SK-N-SH (cell line): Measurements from ENCODE around the gene PRDM5. TPM values are rescaled to one million over a fixed set of nuclear protein-coding genes. Genes with fewer than 3 reads are reported as not detected.

Experiments
- CTCF ChIA-PET: fragments of 300-600, 350-600 bp; formaldehyde crosslinking; extraction: SDS; loops from one replicate; lab custom pipeline; 2021; lab: Yijun Ruan, JAX
- POLR2A ChIA-PET: fragments of 350-600 bp; sonication (Branson Sonifier 250); formaldehyde crosslinking; extraction: SDS; loops from one replicate; lab custom pipeline; 2020; ENCODE audit warnings: antibody characterized with exemption, inconsistent platforms; lab: Yijun Ruan, JAX
- DNase-seq: peaks from one replicate; pipeline ENCODE4 v3.0.0; 2012
- H2AFZ ChIP-seq: fragments of 200-600 bp; sonication (generic); 2 replicates; pipeline ENCODE4 v1.8.1; 2016; ENCODE audit warnings: antibody characterized with exemption, mild to moderate bottlenecking, low read depth
- H3F3A ChIP-seq: fragments of 200-600 bp; sonication (generic); replicated peaks from 2 replicates; pipeline ENCODE3; 2016; ENCODE audit warnings: antibody characterized with exemption, mild to moderate bottlenecking; ENCODE audit not compliant: insufficient read depth
- H3K27ac ChIP-seq, 2 experiments: fragments of 200-500 bp in 1 of 2; fragments of 200-600 bp in 1 of 2; sonication (Bioruptor generic) in 1 of 2; sonication (generic), shearing (Covaris generic) in 1 of 2; 2 replicates each; pipeline versions ENCODE4 v1.5.1 to v1.6.1; 2014 to 2016; ENCODE audit warnings: low read depth in 2 of 2, inconsistent platforms in 1 of 2, low read length in 1 of 2, mild to moderate bottlenecking in 1 of 2, mixed read lengths in 1 of 2
- H3K27me3 ChIP-seq: fragments of 200-600 bp; sonication (generic), shearing (Covaris generic); 2 replicates; pipeline ENCODE4 v1.6.1; 2016; ENCODE audit warnings: mixed run types; ENCODE audit not compliant: insufficient read depth
- H3K36me3 ChIP-seq, 2 experiments: fragments of 200-500 bp in 1 of 2; fragments of 200-600 bp in 1 of 2; sonication (Bioruptor generic) in 1 of 2; sonication (generic) in 1 of 2; replicated peaks in 1 of 2; 2 replicates each; pipeline versions ENCODE3 to v1.5.1; 2014 to 2016; ENCODE audit warnings: low read length in 1 of 2, mild to moderate bottlenecking in 1 of 2; ENCODE audit not compliant: insufficient read depth in 2 of 2, control insufficient read depth in 1 of 2
- H3K4me1 ChIP-seq, 2 experiments: fragments of 200-500 bp in 1 of 2; fragments of 200-600 bp in 1 of 2; sonication (Bioruptor generic) in 1 of 2; sonication (generic), shearing (Covaris generic) in 1 of 2; 2 replicates each; pipeline versions ENCODE4 v1.5.1 to v1.6.1; 2014 to 2016; ENCODE audit warnings: low read depth in 1 of 2, low read length in 1 of 2, mixed run types in 1 of 2; ENCODE audit not compliant: insufficient read depth in 2 of 2, control insufficient read depth in 1 of 2
- H3K4me2 ChIP-seq: fragments of 200-600 bp; sonication (generic), shearing (Covaris generic); 2 replicates; pipeline ENCODE4 v1.6.1; 2017; ENCODE audit warnings: mixed run types
- H3K4me3 ChIP-seq, 2 experiments: fragments of 200-500 bp in 1 of 2; fragments of 200-600 bp in 1 of 2; sonication (Bioruptor generic) in 1 of 2; sonication (generic), shearing (Covaris generic) in 1 of 2; 2 replicates each; pipeline versions ENCODE4 v1.5.1 to v1.8.1; 2014 to 2016; ENCODE audit warnings: low read depth in 2 of 2, inconsistent platforms in 1 of 2, low read length in 1 of 2, mild to moderate bottlenecking in 1 of 2, mixed read lengths in 1 of 2, moderate library complexity in 1 of 2
- H3K79me2 ChIP-seq: fragments of 200-600 bp; sonication (generic); 2 replicates; pipeline ENCODE4 v1.8.1; 2017; ENCODE audit warnings: mild to moderate bottlenecking; ENCODE audit not compliant: insufficient read depth
- H3K9ac ChIP-seq: fragments of 200-600 bp; sonication (generic); 2 replicates; pipeline ENCODE4 v1.6.1; 2017; ENCODE audit warnings: mixed run types
- H3K9me2 ChIP-seq: fragments of 200-600 bp; sonication (generic); 2 replicates; pipeline ENCODE4 v1.6.1; 2017; ENCODE audit warnings: mixed run types
- H3K9me3 ChIP-seq: fragments of 200-600 bp; sonication (generic); 2 replicates; pipeline ENCODE4 v1.6.1; 2017; ENCODE audit warnings: mixed run types, mild to moderate bottlenecking, moderate library complexity
- H4K20me1 ChIP-seq: fragments of 200-600 bp; sonication (generic); 2 replicates; pipeline ENCODE4 v1.6.1; 2017; ENCODE audit warnings: mild to moderate bottlenecking, mixed run types; ENCODE audit not compliant: insufficient read depth
- FOSL2 ChIP-seq: IDR thresholded peaks from 2 replicates; pipeline ENCODE4 v1.4.0; 2012; ENCODE audit warnings: low read depth, mild to moderate bottlenecking, moderate library complexity, borderline replicate concordance
- FOXM1 ChIP-seq: IDR thresholded peaks from 2 replicates; pipeline ENCODE4 v1.4.0; 2012; ENCODE audit warnings: low read depth, mild to moderate bottlenecking
- GABPA ChIP-seq: IDR thresholded peaks from 2 replicates; pipeline ENCODE4 v1.4.0; 2012; ENCODE audit warnings: low read depth, mild to moderate bottlenecking
- GATA2 ChIP-seq: sonication (generic); formaldehyde crosslinking; IDR thresholded peaks from 2 replicates; pipeline ENCODE4 v1.5.0; 2020; ENCODE audit warnings: mild to moderate bottlenecking, missing genetic modification reagents
- MEF2A ChIP-seq: IDR thresholded peaks from 2 replicates; pipeline ENCODE4 v1.4.0; 2012; ENCODE audit warnings: low read depth, borderline replicate concordance
- MXI1 ChIP-seq: IDR thresholded peaks from 2 replicates; pipeline ENCODE4 v1.6.1; 2012; ENCODE audit warnings: mild to moderate bottlenecking, low read depth, low read length, improper control_type of control experiment
- NFIC ChIP-seq: IDR thresholded peaks from 2 replicates; pipeline ENCODE4 v1.4.0; 2012; ENCODE audit warnings: borderline replicate concordance
- NRF1 ChIP-seq: IDR thresholded peaks from 2 replicates; pipeline ENCODE4 v1.6.1; 2012; ENCODE audit warnings: low read depth, mild to moderate bottlenecking, low read length
- POLR2AphosphoS5 ChIP-seq: IDR thresholded peaks from 2 replicates; pipeline ENCODE4 v1.6.1; 2012; ENCODE audit warnings: low read depth, low read length
- RAD21 ChIP-seq: IDR thresholded peaks from 2 replicates; pipeline ENCODE4 v1.6.1; 2012; ENCODE audit warnings: mild to moderate bottlenecking, low read length
- RFX5 ChIP-seq: IDR thresholded peaks from 2 replicates; pipeline ENCODE4 v1.6.1; 2012; ENCODE audit warnings: mild to moderate bottlenecking, improper control_type of control experiment, low read length
- RXRA ChIP-seq: IDR thresholded peaks from 2 replicates; pipeline ENCODE4 v1.4.0; 2012; ENCODE audit warnings: low read depth, mild to moderate bottlenecking, borderline replicate concordance
- TAF1 ChIP-seq: IDR thresholded peaks from 2 replicates; pipeline ENCODE4 v1.6.1; 2012; ENCODE audit warnings: low read depth, mild to moderate bottlenecking, low read length, moderate library complexity, borderline replicate concordance
- WGBS: methylation state at CpG from one replicate; pipeline ENCODE4 v1.1.6; 2017; ENCODE audit warnings: low lambda C conversion rate; 5-methylcytosine and 5-hydroxymethylcytosine counted together
- polyA plus RNA-seq, 3 experiments: library from polyadenylated mRNA; depleted of rRNA; stranded (reverse); fragments of >200 nt; gene quantifications; 2 replicates each; pipeline ENCODE4 v1.2.3, GENCODE V29; 2012
- TF ChIP-seq, protein P1 (sequence below): IDR thresholded peaks from 2 replicates; pipeline ENCODE4; 2012
- TF ChIP-seq, protein P2 (sequence below): IDR thresholded peaks from 2 replicates; pipeline ENCODE4 v1.6.1; 2012; ENCODE audit warnings: mild to moderate bottlenecking, low read depth, low read length, moderate library complexity
- TF ChIP-seq, protein P3 (sequence below): fragments of 150-350 bp; IDR thresholded peaks from 2 replicates; pipeline ENCODE4 v1.6.1; 2016; ENCODE audit warnings: mild to moderate bottlenecking, low read depth, low read length
- TF ChIP-seq, protein P4 (sequence below): fragments of 150-350 bp; IDR thresholded peaks from 2 replicates; pipeline ENCODE4 v1.6.1; 2017; ENCODE audit warnings: antibody characterized with exemption, low read length, low read depth, borderline replicate concordance
- TF ChIP-seq, protein P5 (sequence below): IDR thresholded peaks from 2 replicates; pipeline ENCODE4 v1.4.0; 2012; ENCODE audit warnings: low read depth
- TF ChIP-seq, protein P6 (sequence below): fragments of 200-600 bp; sonication (generic); IDR thresholded peaks from 2 replicates; pipeline ENCODE4 v1.6.1; 2017; ENCODE audit warnings: antibody characterized with exemption, mild to moderate bottlenecking, moderate library complexity

The PRDM5 gene
- polyA plus RNA-seq, 1 of the 3 experiments (the other 2 are of a cell fraction), result 3.8 TPM

DNA sequence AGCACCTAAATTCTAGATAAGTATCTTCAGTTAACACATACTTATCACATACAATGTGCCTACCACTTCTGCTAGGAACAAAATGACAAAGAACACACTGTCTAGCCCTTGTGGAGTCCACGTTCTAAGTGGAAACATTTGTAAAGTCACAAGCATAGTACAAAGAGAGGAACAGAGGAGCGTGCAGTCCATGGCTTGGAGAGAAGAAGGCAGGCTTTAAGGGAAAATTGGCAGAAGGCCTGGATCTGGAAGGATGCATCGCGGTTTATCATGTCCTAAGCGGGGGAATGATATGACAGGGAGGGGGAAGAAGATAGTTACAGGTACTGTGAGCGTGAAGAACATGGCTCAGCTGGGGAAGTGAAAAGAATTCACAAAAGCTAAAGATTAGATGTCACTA is 218.0 kb downstream of the PRDM5 start:
- no peaks in the 10 kb centered on the region for H3F3A ChIP-seq
- no peaks in the 10 kb centered on the region for H3K9me2 ChIP-seq
- H3K4me1 ChIP-seq, result no peaks in the 10 kb centered on the region
- no peaks in the 10 kb centered on the region for H3K79me2 ChIP-seq
- no peak overlapping the region for H3K27ac ChIP-seq
- no peaks in the 10 kb centered on the region for H4K20me1 ChIP-seq
- ChIA-PET POLR2A (no interaction called here), CTCF (no interaction called here)
- no peak overlapping the region for H3K4me2 ChIP-seq
- DNase-seq, result no peak
- H3K36me3 ChIP-seq, result no peaks in the 10 kb centered on the region
- no peak overlapping the region for H2AFZ ChIP-seq
- H3K27me3 ChIP-seq, result no peaks in the 10 kb centered on the region
- WGBS, result 87% methylated on average over 6 of the region's 6 CpGs
- H3K4me3 ChIP-seq, result no peak overlapping the region
- TF ChIP-seq, protein P1, sequence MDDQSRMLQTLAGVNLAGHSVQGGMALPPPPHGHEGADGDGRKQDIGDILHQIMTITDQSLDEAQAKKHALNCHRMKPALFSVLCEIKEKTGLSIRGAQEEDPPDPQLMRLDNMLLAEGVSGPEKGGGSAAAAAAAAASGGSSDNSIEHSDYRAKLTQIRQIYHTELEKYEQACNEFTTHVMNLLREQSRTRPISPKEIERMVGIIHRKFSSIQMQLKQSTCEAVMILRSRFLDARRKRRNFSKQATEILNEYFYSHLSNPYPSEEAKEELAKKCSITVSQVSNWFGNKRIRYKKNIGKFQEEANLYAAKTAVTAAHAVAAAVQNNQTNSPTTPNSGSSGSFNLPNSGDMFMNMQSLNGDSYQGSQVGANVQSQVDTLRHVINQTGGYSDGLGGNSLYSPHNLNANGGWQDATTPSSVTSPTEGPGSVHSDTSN, result no peak
- TF ChIP-seq TAF1, result no peak
- TF ChIP-seq, protein P2, sequence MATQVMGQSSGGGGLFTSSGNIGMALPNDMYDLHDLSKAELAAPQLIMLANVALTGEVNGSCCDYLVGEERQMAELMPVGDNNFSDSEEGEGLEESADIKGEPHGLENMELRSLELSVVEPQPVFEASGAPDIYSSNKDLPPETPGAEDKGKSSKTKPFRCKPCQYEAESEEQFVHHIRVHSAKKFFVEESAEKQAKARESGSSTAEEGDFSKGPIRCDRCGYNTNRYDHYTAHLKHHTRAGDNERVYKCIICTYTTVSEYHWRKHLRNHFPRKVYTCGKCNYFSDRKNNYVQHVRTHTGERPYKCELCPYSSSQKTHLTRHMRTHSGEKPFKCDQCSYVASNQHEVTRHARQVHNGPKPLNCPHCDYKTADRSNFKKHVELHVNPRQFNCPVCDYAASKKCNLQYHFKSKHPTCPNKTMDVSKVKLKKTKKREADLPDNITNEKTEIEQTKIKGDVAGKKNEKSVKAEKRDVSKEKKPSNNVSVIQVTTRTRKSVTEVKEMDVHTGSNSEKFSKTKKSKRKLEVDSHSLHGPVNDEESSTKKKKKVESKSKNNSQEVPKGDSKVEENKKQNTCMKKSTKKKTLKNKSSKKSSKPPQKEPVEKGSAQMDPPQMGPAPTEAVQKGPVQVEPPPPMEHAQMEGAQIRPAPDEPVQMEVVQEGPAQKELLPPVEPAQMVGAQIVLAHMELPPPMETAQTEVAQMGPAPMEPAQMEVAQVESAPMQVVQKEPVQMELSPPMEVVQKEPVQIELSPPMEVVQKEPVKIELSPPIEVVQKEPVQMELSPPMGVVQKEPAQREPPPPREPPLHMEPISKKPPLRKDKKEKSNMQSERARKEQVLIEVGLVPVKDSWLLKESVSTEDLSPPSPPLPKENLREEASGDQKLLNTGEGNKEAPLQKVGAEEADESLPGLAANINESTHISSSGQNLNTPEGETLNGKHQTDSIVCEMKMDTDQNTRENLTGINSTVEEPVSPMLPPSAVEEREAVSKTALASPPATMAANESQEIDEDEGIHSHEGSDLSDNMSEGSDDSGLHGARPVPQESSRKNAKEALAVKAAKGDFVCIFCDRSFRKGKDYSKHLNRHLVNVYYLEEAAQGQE, result no peak
- no peak for TF ChIP-seq FOSL2
- TF ChIP-seq, protein P3, sequence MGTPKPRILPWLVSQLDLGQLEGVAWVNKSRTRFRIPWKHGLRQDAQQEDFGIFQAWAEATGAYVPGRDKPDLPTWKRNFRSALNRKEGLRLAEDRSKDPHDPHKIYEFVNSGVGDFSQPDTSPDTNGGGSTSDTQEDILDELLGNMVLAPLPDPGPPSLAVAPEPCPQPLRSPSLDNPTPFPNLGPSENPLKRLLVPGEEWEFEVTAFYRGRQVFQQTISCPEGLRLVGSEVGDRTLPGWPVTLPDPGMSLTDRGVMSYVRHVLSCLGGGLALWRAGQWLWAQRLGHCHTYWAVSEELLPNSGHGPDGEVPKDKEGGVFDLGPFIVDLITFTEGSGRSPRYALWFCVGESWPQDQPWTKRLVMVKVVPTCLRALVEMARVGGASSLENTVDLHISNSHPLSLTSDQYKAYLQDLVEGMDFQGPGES, result no peak
- no peak for TF ChIP-seq GABPA
- TF ChIP-seq, protein P4, sequence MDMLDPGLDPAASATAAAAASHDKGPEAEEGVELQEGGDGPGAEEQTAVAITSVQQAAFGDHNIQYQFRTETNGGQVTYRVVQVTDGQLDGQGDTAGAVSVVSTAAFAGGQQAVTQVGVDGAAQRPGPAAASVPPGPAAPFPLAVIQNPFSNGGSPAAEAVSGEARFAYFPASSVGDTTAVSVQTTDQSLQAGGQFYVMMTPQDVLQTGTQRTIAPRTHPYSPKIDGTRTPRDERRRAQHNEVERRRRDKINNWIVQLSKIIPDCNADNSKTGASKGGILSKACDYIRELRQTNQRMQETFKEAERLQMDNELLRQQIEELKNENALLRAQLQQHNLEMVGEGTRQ, result no peak
- TF ChIP-seq RFX5, result no peak
- no peak for TF ChIP-seq MEF2A
- TF ChIP-seq NRF1, result no peak
- TF ChIP-seq FOXM1, result no peak
- no peak for TF ChIP-seq RAD21
- no peak for TF ChIP-seq MXI1
- TF ChIP-seq NFIC, result no peak
- TF ChIP-seq, protein P5, sequence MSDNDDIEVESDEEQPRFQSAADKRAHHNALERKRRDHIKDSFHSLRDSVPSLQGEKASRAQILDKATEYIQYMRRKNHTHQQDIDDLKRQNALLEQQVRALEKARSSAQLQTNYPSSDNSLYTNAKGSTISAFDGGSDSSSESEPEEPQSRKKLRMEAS, result no peak
- TF ChIP-seq GATA2, result no peak
- TF ChIP-seq, protein P6, sequence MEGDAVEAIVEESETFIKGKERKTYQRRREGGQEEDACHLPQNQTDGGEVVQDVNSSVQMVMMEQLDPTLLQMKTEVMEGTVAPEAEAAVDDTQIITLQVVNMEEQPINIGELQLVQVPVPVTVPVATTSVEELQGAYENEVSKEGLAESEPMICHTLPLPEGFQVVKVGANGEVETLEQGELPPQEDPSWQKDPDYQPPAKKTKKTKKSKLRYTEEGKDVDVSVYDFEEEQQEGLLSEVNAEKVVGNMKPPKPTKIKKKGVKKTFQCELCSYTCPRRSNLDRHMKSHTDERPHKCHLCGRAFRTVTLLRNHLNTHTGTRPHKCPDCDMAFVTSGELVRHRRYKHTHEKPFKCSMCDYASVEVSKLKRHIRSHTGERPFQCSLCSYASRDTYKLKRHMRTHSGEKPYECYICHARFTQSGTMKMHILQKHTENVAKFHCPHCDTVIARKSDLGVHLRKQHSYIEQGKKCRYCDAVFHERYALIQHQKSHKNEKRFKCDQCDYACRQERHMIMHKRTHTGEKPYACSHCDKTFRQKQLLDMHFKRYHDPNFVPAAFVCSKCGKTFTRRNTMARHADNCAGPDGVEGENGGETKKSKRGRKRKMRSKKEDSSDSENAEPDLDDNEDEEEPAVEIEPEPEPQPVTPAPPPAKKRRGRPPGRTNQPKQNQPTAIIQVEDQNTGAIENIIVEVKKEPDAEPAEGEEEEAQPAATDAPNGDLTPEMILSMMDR, result no peak
- no peak for TF ChIP-seq POLR2AphosphoS5
- no peak for TF ChIP-seq RXRA
- no peaks in the 10 kb centered on the region for H3K9me3 ChIP-seq
- H3K9ac ChIP-seq, result no peak overlapping the region
